NCI-H2196 treated with DMSO at 0.1 percent for 48 hours (cell line): ENCODE results near the gene AUTS2.

Experiments
- DNase-seq: peaks from one replicate; lab custom pipeline; 2025; ENCODE audit not compliant: unreplicated experiment; lab: John Stamatoyannopoulos, UW

AUTS2 gene

DNA sequence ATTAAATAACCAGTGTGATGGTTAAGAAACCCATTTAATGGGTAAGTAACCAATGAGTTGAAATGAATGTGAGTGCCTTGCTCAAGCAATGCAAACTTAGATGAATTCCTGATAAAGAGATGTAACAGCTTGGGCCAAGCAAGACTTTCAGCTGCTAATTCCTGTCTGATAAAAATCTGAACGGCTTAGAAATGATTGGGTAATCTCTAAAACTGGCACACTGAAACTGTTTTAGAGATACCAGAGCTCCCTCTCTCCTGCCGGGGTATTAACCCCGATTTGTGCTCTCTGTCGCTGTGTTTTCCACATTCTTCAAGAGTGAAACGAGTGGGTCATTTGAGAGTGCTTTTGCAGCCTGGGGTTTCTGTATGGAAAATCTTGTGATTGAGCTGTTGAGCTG lies 998.8 kb downstream of the AUTS2 start:
- DNase-seq = no peak

DNA sequence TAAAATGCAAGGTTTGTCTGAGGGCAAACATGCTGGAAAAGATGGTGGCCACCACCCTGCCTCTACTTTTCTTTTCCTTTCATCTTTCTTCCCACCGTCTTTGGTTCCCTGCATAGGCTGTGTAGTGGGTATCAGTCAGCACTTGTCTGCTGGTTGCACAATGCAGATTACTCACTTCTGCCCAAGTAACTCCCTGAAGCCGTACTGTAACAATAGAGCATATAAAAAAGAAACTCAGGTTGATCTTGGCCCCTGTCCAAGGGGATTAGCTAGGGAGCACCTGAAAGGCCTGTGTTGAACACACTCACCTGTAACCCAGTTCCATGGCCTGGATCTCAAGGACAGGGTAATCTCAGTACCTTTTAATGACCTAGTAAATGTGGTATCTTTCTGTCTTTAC lies 1000.7 kb downstream of the AUTS2 start:
- peak; percentile 50 for DNase-seq

DNA sequence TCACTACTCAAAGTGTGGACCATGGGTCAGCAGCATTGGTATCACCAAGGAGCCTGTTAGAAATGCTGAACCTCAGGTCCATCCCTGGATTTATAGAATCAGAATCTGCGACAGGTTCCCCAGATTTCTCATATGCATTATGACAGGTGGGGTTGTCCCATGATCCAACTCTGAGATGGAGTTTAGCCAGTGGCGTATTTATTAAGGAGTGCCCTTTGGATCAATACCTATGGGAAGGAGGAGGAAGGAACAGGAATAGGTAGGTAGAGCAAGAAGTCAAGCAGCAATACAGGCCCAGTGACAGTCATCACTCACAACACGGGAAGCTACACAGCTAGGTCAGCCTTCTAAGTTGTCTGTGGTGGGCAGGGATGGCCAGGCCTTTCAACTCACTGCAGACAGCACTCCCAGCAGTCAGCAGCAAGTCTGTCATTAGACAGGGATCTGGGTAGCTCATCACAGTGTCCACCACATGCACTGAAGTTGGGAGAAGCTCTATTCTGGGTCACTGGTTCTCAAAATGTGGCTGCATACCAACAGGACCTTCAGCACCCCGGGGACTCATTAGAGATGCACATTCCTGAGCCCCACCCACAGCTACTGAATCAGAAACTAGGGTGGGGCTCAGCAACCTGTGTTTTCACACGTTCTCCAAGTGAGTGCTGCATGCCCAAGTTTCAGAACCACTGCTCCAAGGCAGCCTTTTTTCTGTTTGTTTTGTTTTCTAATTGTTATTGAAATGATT lies 1001.3 kb downstream of the AUTS2 start:
- no peak for DNase-seq

DNA sequence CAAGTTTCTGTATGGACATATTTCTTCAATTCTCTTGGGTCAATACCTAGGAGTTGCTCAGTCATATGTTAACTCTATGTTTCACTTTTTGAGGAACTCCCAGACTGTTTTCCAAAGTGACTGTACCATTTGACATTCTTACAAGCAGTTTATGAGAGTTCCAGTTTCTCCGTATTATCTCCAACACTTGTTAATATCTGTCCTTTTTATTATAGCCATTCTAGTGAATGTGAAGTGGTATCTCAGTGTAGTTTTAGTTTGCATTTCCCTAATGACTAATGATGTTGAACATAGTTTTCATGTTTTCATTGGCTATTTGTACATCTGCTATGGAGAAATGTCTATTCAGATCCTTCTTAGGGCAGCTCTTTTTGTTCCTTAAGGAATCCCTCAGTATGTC lies 1002.7 kb downstream of the AUTS2 start:
- DNase-seq = no peak

DNA sequence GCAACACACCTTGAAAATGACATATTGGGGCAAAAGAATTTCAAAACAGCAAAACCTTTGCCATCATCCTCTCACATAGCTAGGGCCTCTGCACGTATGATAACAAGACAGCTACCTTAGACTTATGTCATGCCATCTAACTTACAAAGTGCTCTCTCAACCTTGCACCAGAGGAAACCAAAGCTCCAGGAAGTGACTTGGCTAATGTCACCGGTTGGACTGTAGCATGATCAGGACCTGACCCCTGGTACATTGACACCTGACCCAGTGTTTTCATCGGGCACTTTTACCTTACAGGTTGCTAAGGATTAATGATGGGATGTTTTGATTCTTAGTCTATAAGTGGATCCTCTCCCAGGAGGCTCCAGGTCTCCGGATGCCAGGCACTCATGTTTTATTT lies 1003.8 kb downstream of the AUTS2 start:
- peak; percentile 17 for DNase-seq

DNA sequence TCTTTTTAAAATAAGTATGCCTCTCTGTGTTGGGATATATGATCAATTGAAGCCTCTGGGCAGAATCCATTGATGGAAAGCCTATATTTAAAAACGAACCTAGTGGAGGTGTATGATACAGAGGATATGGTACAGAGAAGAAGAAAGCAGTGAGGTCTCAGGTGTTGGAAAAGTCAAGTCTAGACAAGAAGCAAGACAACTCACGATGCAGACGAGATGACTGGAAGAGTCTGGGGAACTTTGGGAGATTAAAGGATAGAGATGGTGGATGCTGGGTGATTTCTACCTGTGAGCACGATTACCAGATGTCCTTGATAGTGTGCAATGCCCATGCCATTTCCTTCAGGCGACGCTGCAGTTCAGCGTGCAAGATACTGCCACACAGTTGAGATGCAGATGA lies 1009.0 kb downstream of the AUTS2 start:
- no peak for DNase-seq

DNA sequence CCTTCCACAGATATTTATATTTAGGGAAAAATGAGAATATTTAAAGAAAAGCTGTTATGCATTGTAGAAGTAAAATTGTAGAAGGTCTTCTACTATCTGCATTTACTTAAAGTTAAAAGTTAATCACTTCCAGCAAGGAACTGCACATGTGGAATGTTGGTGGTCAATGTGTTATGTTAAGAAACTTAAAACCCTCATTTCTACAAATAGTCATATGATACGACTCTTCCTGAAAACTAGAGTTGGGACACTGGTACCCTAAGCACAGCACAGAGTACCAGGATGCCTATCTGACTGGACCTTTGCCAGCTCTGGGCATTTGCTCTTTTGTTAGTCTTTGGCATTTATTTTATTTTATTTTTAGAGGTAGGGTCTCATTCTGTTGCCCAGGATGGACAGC lies 1009.5 kb downstream of the AUTS2 start:
- DNase-seq = no peak

DNA sequence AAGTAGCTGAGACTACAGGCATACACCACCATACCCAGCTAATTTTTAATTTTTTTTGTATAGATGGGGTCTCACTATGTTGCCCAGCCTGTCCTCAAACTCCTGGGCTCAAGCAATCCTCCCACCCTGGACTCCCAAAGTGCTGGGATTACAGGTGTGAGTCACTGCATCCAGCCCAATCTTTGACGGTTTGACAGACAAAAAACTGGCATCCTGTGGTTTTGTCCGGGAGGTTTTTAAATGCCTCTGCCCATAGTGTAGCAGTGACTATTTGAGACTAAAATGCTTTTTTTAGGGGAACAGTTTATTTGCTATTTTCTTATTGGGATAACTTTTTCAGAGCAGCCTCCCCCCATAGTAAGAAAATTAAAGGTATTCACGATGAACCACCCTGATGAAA lies 1010.0 kb downstream of the AUTS2 start:
- DNase-seq = no peak

DNA sequence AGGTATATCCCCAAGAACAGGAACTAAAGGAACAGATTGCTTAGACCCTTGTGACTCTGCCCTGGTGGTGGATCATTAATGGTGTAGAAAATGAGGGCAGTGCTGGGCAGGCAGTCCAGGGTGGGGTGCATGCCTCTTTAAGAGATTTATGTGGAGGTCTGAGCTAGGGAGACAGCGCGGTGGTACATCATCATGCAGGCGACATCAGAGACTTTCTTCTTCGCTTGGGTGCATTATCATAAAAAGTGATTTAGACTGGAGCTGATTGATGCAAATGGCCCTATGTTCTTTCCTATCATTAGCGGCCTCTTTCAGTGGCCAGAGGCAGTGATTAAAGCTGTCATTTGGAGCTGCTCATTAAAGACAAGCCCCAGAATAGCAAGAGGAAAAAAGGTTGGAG lies 1014.5 kb downstream of the AUTS2 start:
- DNase-seq = no peak

DNA sequence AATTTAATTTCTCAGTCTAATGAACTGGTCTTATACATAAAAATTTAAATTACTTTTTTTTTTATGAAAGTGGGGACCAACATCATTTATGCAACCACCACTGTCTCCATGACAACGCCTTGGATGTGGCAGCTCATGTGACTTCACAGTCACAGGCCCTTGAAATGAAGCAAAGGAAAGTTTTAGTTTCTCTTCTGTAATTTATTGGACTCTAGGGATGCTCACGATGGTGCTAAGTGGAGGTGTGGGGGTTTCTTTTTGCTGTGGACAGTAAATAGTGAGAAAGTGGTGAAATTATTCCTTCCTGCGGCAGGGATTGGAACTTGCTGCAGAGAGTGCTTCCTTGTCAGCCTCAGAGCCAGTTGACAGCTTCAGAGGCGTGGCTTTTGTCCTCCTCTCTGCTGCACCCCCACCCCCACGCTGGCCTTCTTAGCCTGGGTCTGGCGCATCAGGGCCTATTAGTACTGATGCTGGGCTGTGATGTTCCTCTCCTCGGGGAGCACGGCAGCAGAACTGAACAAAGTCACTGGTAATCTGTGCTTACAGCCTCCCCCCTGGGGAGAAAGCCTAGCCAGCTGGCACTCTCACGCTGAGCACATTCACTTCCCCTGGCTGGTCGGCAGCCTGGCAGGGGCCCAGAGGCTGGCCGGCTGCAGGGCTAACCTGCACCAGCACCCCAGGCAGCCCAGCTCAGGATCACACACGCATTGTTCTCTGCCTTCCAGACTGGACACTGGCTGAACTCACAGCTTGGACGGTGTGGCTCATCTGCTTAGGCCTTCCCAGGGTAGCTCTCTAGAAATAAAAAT lies 1016.2 kb downstream of the AUTS2 start:
- peak; percentile 74 for DNase-seq

DNA sequence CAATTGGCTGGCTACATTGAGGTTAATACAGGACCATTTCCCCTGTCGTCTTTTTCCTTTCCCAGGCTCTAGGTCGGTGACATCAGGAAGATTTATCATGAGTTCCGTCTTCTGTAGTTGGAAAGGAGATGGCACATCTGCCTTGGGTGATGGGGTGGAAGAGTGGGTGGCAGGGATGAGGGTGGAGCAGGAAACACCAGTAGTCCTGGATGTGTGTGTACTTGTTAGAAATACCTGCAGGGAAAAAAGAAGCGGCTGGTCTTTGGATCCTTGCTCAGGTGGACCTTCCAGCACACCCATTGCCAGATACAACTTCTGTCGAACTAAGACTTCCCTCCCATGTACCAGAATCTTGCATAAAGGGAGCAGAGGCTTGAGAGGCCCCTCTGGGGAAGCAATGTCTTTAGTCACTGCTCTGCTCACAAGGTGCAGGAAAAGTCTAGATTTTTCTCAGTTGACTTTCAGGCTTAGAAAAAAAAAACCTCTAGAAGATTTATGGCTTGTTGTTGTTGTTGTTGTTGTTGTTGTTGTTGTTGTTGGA lies 1016.9 kb downstream of the AUTS2 start:
- DNase-seq = no peak

DNA sequence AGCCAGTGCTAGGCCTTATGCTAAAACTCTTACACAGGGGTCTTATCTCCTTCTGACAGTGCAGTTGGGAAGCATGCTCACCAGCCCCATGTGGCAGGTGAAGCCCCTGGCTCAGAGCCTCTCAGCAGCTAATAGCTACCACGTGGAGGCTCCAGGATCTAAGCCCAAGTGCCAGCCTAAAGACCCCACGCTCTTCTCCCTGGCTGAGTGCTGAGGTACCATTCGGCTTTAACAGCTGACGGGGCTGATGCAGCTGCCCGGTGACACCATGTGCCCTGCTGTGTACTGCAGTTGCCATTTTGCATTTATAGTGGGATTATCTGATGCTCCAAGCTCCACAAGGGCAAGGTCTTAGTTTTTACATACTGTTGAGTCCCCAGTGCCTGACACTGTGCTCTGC lies 1017.9 kb downstream of the AUTS2 start:
- DNase-seq = no peak

DNA sequence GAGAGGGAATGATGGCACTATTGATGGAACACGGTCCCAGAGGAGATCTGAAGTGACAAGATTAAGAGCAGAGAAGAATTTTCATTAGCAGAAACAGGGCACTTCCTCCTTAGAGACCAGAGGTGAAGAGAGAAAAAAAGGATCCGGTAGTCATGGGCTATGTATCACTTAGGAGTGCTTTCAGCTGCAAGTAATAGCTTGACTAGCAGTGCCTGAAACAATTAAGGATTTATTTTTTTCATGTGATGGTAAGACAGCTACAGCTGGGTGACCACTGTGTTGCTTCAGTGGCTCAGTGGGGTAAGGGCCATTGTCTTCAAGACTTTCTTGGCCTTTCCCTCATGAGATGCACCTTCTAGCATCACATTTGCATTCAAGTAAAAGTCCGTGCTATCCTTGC lies 1018.5 kb downstream of the AUTS2 start:
- DNase-seq = no peak

DNA sequence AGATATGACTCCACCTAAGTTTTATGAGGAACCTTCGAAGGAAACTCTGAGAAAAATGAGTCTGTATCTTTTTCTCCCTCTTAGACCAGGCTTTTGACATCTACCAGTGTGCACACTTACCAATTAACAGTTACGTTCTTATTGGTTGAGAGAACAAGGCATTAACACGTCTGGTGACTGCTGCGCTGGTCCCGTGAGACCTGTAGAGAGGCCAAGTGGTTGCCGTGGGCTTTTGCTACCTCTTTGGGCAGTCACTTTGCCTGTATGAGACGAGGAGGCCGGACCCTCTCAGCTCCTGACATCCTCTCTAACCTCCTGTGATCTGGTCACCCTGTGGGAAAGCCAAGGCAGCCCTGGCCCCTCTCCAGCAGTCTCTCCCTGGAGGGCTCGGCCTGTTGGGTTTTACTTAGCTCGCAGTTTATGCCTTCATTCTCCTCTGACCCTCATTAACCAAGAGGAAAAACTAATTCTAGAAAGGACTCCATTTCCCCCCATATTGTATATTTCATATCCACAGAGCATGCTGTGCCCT lies 1019.8 kb downstream of the AUTS2 start:
- no peak for DNase-seq

DNA sequence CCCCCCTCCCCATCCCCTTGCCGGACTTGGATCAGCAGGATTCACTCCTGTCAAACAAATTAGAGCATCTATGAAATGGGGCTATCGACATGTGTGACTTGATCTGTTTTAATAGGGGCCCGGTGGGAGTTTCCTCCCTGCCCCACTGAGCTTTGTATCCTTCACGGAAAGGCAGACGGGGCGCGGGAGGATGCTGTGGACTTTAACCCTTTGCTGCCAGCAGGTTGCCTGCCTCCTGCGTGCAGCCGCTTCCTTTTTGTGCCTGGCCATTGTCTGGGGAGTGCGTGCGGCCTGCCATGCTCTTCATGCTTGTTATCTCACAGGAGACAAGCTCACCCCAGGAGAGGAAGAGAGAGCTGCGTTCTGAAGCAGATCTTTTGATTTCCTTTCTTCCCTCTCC lies 1020.9 kb downstream of the AUTS2 start:
- DNase-seq = no peak

DNA sequence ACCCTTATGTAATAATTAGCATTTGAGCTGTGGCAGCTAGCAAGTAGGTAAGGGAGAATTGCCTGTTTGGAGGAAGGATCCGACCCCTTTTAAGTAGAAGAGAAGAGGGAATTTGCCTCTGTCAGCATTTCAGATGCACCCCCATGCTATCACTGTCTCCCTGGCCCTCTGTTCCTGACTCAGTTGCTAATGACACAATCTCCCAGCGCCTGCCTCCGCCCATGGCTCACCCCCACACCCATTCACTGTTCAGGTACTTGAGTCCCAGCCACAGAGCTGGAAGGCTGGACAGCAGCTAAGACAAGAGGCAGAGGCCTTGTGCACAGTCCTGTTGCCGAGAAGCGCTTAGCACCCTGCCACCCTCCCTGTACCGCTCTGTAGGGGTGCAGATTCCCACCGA lies 1021.4 kb downstream of the AUTS2 start:
- no peak for DNase-seq

DNA sequence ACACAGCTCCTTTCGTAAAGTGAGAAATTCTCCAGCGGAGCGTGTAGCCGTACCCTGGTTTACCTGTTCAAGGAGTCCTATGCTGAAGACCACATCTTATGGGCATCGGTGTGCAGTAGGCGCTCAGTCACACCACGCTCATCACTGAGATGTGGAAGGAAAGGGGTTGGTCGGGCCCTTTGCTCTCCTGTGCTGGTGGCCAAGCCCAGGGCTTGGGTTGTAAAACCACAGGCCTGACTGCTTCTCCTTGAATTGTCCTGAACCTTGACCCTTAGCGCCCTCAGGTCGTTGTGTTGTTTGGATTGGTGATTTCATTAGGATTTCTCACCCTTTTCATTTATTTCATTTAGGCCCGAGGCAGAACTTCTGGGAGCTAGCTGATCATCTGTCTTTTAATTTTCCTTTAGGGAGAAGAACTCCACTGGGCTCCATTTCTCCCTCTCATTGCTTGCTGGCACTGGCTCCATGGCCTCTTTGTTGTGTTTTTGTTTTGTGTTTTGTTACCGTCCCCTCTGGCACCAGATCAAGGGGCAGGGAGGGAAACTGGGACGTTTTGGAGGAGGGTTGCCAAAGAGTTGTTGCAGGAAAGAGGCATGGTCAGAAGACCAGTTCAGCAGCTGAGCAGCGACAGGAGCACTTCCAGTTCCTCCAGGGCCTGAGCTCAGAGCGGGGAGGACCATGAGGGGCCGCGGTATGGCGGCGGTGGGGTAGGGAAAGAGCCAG lies 1022.2 kb downstream of the AUTS2 start:
- no peak for DNase-seq

DNA sequence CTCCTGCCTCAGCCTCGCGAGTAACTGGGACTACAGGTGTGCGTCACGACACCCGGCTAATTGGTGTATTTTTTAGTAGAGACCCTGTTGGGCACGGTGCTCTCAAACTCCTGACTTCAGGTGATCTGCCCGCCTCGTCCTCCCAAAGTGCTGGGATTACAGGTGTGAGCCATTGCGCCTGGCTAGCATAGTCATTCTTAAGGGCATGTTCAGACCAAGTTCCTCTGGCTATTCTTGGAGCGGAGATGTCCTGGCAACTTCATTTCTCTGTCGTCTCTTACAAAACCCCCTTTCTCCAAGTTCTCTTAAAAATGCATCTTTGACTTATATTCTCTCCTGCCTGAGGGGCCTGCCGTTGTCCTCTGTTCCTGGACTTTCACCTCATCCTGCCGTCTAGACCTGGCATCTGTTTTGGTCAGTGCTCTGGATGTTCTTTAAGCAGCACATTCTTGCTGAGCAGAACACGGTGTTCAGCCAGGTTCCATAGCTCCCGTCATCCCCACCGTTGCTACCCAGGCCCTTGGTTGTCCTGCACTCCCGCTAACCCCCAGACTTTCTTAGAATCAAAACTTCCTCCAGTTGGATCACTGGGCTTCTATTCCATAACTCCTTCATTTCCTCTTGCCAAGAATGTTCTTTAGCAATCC lies 1023.8 kb downstream of the AUTS2 start:
- DNase-seq = no peak

DNA sequence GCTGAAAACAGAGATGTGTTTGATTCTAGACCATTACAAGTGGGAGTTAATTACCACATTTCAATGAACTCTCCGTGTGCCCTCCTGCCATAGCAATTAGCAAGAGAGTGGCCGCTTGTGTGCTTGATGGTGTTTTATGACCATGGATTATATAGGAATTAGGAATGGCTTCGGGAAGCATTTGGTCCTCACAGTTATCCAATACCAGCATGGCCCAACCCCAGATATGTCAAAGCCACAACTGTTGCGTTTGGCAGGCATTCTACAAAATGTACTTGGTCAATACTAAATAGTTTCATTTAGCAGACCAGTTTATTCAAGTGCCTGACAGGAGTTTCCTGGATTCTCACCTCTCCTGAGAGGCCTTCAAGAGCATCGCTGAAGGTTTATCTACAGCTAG lies 1024.7 kb downstream of the AUTS2 start:
- DNase-seq = no peak

DNA sequence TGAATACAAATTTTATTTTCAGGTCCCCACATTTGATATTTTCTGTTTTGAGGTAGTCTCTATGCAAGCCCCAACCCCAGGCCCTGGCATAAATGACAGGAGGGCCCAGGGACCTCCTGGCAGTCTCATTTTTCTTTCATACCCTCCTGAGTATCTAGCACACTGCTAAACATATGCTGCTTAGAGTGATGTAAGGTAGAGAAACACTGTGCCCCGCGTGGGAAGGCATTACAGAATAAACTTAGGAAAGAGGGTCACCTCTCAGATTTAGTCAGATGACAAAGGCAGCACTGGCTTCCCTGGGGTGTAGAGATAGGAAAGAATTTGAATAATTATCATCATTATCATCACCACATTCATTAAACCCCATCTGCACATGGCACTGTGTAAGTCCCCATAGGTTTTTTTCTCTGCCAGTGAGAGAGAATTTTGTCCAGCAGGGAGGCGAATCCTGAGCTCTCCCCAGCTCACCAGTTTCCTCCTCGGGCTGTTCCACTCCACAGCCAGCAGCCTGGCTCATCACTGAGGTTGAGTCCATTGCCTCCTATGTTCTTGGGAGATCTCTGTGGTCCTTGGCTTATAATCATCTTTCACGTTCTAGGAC lies 1026.3 kb downstream of the AUTS2 start:
- DNase-seq = no peak

DNA sequence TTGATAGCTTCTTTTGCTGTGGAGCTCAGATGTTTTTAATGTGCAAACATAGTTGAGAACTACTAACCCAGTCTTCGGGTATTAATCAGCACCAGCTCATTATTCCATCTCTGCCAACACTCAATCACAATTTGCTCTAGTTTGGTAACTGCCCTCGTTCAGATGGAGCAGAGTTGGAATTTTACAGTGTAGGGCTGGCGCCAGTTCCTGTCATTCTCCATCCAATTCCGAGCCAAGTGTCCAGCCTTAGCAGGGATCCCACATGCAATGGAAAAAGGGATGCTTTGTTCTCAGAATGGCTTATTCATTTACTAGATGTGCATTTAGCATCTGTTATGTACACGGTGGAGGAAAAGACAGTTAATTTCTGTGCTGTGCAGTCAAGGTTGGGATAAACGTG lies 1029.2 kb downstream of the AUTS2 start:
- DNase-seq = no peak
